Frontal cortex (tissue), 4 donors: ENCODE results near the gene PTPRG. TPM values are rescaled to one million over a fixed set of nuclear protein-coding genes. Genes with fewer than 3 reads are reported as not detected.

Experiments used
- DNase-seq, 2 donors: peaks; one replicate each; pipeline ENCODE4 v3.0.0; 2012; ENCODE audit warnings: low spot score in 2 of 2
- FAIRE-seq: peaks from 2 replicates; lab custom pipeline; 2012; peaks lifted over from hg19 to GRCh38; lab: Jason Lieb, UNC
- total RNA-seq: library from RNA; depleted of rRNA; stranded (reverse); fragments of >200 nt; gene quantifications from one replicate; pipeline ENCODE4 v1.2.3, GENCODE V29; 2014
- donor health status: control.
- donor health status: control.
- donor health status: control.

PTPRG gene
- total RNA-seq, 1 donor from 2014 or later = 52.6 TPM

DNA sequence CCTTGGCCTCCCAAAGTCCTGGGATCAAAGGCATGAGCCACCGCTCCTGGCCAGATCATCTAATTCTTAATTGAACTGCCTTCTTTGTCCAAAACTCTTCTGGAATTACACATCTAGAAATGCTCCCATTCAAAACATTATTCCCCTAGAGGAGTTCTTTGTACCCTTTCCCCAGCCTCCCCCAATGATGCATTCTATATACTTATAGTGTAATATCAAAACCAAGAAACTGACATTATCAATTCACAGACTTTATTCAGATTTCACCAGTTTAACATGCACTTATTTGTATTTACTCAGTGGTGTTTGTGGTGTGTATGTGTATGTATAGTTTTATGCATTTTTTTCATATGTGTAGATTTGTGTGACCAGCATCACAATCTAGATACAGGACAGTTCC lies 85.0 kb downstream of the PTPRG start:
- FAIRE-seq (no peak), DNase-seq (no peak)

DNA sequence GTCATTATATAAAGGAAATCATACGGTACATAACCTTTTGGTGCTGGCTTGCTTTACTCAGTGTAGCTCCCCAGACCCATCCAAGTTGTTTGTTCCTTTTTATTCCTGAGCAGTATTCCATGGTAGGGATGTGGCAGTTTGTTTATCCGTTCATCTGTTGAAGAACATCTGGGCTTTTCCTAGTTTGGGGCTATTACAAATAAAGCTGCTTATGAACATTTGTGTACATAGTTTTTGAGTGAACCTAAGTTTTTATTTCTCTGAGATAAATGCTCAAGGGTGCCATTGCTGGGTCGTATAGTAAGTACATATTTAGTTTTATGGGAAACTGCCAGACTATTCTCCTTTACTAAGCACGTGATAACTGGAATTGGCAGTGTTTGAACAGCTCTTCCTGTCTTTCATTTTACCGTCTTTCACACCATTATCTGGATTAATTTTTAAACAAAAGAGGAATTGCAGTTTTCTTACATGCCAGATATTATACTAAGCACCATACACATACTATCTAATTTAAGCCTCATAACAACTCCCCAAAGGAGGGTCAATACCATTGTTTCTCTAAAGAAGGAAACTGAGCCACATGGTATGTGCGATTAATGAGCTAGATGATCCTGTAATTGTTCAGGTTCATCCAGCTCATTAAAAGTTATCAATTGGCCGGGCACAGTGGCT lies 85.6 kb downstream of the PTPRG start:
- FAIRE-seq = no peak
- DNase-seq = no peak

DNA sequence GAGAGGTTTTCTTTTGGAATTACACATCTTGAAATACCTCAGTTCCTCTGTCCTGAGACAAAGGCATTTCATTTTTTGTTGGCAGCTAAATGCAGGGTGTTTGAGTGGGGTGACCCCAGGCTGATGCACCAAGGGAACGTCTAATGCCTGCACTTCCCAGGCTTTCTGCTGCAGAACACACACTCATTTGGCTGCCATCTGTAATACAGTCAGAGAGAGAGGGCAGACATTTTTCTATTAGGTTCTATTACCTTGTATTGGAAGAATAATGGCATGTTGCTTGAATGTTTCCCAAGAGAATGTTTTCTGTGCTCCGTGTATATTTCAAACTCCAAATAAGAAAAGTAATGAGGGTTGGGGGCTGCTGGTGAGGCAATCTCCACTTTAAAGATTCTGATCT lies 87.1 kb downstream of the PTPRG start:
- FAIRE-seq (no peak), DNase-seq (no peak)

DNA sequence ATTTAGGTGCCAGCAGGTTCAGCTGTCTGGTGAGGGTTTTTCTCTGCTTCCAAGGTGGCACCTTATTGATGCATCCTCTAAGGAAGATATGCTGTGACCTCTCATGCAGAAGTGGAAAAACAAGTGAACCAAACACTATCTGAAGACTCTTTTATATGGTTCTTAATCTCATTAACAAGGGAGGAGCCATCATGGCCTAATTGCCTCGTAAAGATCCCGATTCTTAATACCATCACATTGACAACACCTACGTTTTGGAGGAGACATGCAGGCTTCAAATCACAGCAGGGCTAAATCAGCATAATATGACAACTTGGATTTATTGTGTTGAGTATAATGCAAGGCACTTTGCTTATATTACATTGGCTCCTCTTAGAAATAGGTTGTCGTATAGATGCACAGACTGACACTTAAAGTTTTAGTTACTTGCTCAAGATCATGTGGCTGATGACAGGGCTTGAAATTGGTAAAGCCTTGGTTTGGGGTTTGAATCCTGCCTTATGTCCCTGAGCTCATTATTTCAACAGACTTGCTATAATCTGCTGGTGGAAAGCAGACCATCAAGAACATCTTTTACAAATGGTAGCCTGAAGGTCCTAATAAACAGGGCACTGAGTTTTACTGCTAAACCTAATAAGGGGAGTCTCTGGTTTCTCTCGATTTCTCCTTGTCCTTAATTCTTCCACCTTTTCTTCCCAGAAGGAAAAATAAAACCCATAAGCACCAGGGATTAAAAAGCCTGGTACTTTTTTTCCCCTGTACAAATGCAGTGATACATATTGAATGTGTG lies 88.2 kb downstream of the PTPRG start:
- no peak for DNase-seq
- no peak for FAIRE-seq

DNA sequence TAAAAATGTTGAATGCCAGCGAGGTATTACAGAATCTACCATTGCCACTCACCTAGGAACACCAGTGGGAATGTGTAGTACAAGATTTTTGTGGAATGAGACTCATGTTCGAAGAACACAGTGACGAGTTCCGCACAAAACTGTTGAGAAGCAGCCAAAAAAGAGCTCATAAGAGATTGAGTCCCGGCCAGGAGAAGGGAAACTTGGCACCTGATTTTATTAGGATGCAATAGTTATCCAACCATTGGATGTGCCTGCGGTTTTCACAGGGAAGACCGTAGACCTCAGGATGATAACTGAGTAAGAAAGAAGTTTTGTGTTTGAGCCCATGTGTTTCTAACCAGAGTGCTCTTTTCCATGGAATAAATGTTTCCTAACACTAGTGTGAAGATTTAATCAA lies 88.9 kb downstream of the PTPRG start:
- DNase-seq = no peak
- FAIRE-seq = no peak

DNA sequence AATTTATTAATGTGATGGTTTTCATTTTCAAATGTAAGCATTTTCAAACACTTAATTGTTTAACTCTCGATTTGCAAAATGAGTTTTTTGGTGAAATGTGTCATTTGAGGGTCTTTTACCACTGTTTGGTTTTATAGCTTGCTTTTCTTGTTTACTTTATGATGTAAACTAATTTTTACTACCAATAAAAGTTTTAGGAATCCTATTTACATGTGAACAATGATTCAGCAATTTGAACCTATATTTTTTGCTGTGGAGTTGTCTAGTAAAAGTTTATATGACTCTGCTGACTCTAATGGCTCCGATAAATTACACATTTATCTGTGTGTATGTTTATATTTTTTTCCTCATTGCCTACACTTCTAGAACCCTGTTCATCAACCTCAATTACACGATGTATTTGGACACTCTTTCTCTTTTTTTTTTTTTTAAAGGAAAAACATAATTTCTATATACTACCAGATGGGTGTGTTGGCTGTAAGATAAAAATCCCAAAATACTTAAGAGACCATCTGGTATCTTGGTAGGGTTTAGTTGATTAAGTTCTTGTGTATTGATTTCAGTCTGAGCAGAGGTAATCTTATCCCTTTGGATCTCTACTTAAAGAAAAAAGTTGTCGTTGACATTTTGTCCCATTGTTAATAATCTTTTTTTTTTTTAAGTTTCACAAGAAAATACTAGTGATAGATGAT lies 89.5 kb downstream of the PTPRG start:
- FAIRE-seq (no peak), DNase-seq (no peak)

DNA sequence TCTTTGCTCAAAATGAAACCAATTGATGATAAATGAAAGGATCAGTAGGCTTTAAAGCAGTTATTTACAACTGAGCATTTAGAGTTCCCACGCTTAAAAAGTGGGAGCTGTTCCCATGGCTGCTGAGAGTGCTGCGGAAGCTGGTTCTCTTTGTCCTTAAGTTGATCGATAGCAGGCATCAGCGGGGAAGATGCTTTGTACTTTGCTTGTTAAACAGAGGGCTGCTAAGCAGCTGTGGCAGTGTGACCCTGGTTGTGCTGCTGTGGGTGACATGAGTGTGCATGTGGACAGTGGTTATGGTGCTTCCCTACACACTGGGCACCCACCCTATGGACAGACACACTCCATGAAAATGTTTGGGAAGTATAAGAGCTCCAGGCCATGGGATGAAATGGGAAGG lies 96.3 kb downstream of the PTPRG start:
- DNase-seq = no peak

DNA sequence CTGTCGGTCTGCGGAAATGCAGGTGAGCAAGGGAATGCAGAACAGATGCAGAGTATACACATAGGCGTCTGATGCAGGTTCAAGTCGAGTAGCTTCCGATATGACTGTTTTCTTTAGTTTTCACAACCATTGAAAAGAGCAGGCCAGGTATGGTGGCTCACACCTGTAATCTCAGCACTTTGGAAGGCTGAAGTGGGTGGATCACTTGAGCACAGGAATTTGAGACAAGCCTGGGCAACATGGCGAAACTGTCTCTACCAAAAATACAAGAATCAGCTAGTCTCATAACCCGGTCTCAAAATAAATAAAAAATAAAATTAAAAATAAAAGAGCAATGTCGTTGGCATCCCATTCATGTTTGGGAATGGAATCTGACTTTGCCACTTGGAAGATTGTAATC lies 101.5 kb downstream of the PTPRG start:
- FAIRE-seq (no peak), DNase-seq (no peak)

More for the DNA sequence above, 96.3 kb downstream of the PTPRG start:
- FAIRE-seq = no peak

DNA sequence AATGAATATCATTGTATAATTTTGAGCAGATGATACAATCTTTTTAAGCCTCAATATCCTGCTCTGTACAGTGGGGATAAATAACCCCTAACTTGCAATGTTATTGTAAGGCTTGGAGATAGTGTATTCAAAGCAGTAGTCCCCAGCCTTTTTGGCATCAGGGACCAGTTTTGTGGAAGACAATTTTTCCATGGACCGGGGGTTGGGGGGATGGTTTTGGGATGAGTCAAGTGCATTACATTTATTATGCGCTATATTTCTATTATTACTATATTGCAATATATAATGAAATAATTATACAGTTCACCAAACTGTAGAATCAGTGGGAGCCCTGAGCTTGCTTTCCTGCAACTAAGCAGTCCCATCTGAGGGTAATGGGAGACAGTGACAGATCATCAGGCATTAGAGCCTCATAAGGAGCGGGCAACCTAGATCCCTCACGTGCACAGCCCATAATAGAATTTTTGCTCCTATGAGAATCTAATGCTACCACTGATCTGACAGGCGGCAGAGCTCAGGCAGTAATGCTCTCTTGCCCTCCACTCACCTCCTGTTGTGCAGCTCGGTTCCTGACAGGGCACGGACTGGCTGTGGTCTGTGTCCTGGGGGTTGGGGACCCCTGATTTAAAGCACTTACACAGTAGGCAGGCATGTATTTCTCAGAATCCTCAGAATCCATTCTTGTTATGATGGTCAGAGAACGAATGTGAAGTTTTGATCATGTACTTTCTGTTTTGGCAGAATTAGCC lies 102.2 kb downstream of the PTPRG start:
- DNase-seq (no peak), FAIRE-seq (no peak)

DNA sequence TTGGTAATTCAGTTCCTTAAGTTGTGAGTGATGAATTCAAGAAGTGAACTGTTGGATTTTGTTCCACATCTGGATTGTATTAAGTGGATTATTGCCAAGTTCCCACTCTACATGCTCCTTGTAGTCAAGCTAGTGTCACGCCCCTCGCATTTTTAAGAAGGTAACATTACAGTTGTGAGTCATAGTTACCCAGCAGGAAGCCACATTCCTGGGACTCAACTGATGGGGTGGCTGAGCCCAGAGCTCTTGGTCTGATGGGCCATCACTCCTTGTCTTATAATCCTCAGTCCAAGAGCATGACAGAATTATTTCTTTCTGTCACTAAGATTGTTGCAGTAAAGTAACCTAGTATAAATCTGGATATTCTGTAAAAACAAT lies 102.7 kb downstream of the PTPRG start:
- FAIRE-seq (no peak), DNase-seq (no peak)

DNA sequence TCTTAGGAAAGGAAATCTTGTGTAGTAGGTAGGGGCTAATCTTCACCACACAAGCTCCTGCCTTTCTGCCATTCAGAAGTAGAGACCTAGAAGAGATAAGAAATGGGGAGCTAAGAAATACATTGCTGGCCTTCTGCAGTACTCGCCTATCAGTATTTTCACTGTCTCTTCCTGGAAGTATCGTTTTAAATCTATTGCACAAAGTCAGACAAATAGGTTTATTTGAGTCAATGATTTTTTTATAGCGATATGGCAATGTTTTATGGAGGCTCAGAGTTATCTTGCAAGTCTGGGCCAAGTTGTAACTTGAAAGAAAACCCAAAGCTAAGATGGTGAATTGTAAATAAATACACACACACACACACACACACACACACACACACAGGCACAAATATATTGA lies 103.8 kb downstream of the PTPRG start:
- DNase-seq (no peak), FAIRE-seq (no peak)

DNA sequence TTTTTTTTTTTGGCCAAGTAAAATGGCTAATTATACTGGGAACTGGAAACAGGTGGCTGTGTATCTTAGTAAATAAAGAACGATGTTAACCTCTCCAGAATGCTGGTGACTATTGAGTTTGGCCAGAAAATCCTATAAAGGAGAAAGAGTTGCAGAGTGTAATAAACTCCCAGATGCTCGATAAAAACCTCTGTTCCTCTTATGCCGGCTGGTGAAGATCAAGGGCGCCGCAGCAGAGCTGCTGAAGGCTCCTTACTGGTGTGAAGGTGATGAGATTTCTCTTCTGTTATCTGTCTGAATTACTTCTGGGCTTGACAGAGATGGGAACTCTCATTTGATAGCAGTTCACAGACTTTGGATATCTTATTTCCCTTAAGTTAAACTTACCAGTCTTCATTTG lies 104.6 kb downstream of the PTPRG start:
- no peak for DNase-seq
- FAIRE-seq = no peak

DNA sequence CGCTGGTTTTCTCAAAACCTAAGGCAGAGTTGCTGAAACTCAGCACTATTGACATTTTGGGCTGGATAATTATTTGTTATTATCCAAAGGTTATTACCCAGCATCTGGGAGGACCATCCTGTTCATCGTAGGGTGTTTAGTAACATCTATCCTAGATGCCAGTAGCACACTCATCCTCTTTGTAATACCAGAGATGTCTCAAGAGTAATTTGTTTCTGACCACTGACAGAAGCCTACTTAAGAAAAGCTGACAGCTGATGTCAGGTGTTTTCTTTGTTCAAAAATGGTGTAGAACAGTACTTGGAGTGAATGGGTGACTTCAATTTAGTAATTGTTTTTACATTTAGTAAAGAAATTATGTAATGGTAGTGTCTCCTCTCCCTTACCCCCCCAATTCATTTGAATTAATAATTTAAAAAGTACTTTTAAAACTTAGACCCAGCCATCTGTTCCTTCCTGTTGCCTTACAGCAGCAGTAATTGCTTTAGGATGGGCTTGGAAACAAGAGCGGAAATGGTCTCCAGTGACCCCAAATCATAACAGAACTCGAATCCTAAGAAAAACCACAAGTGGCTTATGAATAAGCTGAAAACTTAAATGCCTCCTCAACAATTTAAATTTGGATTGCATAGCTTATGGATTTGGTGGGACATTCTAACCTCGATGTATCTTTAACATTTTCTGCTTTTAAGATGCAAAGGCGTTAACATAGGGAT lies 105.4 kb downstream of the PTPRG start:
- no peak for FAIRE-seq
- DNase-seq = no peak

DNA sequence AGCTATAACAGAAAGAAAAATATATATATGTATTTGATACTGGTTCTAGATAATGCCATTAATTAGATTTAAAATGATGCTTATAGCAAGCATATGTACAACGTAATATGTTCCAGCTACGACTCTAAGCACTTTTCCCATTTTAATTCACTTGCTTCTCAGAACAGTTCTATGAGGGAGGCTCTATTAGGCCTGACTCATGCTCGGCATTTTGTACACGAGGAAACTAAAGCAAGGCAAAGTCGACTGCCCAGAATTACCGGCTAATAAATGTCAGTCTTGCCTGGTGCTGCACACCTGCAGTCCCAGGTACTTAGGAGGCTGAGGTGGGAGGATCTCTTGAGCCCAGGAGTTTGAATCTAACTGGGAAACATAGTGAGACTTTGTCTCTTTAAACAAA lies 106.0 kb downstream of the PTPRG start:
- FAIRE-seq = no peak
- no peak for DNase-seq

DNA sequence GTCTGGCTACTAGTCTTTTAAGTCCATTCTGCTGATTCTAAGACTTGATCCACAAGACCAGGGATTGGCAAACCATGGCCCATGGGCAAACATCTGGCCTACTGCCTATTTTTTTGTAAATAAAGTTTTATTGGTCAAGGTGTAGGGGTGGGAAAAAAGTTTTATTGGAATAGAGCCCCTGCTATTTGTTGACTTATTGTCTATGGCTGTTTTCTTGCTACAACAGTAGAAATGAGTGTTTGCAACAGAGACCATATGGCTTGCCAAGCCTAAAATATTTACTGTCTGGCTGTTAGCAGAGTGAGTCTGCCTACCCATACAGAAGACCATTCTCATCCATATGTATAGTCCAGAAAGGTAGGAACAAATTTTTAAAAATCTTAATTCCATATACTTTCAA lies 106.4 kb downstream of the PTPRG start:
- DNase-seq (no peak), FAIRE-seq (no peak)

DNA sequence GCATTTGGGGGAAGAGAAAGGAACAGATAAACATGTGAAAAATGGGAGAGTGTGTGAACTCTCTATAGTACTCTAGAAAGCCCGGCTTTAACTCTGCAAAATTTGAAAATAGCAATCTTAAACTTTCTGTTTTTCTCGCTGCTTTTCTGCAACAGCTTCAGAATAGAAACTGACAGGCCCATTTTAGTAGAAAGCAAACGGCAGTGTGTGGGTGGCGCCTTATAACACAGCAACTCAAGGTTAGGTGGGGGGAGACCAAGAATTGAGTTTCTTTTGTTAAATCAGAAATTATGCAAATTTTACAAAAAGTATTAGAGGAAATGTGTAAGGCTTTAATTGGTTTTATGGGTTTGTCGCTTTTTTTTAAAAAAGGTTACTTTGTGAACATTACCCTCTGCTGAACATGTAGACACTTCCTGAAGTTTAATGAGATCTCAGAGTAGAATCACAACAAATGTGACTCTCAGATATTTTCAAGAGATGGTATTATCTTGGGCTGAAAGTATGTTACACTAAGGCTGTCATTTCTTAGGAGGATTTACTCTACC lies 107.0 kb downstream of the PTPRG start:
- DNase-seq (no peak), FAIRE-seq (no peak)

DNA sequence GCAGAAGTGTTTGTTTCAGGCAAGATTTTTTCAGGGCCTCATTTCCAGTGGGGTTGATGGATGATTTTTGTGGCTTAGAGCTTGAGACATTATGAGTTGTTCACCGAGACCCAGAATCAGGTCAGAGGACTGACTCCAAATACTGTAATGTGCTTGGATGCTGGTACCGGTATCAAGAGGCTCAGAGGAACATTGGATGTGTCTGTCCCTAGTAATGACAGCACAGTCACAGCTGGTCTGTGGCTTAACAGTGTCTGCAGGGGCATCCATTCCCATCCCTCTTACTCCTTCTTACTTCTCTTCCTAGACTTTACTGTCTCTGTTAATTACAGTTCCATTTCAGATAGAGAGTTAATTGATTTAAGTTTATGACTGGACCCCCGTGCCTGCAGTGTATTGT lies 107.8 kb downstream of the PTPRG start:
- DNase-seq (no peak), FAIRE-seq (no peak)

DNA sequence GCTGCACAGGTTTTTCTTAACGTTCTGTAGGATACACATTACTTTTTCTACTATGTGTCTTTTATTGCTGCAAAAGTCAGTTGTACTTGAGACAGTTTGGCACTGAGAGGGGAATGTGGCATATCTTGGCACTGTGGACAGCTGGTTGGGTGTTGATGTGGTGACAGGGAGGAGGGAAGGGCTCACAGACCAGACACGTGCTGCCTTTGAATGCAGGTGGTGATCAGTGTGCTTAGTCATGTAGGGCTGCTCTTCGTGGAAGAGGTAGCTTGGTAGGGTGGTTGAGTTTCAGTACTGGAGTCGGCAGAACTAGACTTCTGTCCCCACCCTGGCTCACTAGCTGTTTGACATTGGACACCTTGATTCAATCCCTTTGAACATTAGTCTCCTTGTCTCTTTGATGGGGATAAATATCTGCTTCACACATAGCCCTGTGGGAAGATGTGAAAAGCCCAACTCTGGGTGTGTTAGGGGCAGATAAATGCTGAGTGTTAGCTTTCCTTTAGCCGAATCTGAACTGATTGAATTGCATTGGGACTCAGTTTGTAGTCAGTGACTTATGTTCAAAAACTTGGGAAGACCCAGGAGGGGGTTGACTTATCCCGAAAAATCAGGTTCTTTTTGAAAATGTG lies 108.4 kb downstream of the PTPRG start:
- FAIRE-seq (no peak), DNase-seq (no peak)

DNA sequence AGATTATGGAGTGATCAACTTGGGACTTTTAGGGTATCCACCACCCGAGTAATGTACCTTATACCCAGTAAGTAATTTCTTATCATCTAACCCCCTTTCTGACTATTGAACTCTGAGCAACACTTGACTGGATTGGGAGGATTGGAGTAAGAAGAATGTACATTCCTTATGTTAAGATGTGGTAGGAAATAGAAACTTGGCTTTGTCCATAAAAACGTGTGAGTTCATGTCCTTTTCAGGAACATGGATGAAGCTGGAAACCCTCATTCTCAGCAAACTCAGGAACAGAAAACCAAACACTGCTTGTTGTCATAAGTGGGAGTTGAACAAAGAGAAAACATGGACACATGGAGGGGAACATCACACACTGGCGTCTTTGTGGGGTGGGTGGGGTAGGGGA lies 112.3 kb downstream of the PTPRG start:
- FAIRE-seq (no peak), DNase-seq (no peak)
